ENCODE results near the gene C10orf71.

GRCh38 chr10:49312246-49312869 lies 13.4 kb downstream of the C10orf71 start:
- no peak for TF ChIP-seq POLR2A (IDR thresholded peaks at IDR 0.05)
- TF ChIP-seq, protein P1, sequence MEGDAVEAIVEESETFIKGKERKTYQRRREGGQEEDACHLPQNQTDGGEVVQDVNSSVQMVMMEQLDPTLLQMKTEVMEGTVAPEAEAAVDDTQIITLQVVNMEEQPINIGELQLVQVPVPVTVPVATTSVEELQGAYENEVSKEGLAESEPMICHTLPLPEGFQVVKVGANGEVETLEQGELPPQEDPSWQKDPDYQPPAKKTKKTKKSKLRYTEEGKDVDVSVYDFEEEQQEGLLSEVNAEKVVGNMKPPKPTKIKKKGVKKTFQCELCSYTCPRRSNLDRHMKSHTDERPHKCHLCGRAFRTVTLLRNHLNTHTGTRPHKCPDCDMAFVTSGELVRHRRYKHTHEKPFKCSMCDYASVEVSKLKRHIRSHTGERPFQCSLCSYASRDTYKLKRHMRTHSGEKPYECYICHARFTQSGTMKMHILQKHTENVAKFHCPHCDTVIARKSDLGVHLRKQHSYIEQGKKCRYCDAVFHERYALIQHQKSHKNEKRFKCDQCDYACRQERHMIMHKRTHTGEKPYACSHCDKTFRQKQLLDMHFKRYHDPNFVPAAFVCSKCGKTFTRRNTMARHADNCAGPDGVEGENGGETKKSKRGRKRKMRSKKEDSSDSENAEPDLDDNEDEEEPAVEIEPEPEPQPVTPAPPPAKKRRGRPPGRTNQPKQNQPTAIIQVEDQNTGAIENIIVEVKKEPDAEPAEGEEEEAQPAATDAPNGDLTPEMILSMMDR (IDR thresholded peaks at IDR 0.05) = no peak

Measured in testis (tissue), 2 donors.